RWPE1 (cell line): Measurements from ENCODE around the gene OR51G1.

Experiments used
- CTCF ChIA-PET: fragments of 350-600 bp; sonication (Branson Sonifier 250); formaldehyde crosslinking; extraction: SDS; loops from one replicate; lab custom pipeline; 2021; lab: Yijun Ruan, JAX
- POLR2A ChIA-PET: fragments of 400-600 bp; formaldehyde crosslinking; extraction: SDS; loops from one replicate; lab custom pipeline; 2020; ENCODE audit warnings: antibody characterized with exemption; ENCODE audit not compliant: low non-redundant PET; lab: Yijun Ruan, JAX
- DNase-seq: peaks from one replicate; pipeline ENCODE4 v3.0.0; 2012; ENCODE audit warnings: low spot score
- H3K27ac ChIP-seq: fragments of 450-650 bp; 2 replicates; pipeline ENCODE4 v1.5.1; 2017
- TF ChIP-seq, protein P1 (sequence below): fragments of 450-650 bp; conservative IDR thresholded peaks from 2 replicates; pipeline ENCODE4 v1.5.1; 2017; ENCODE audit warnings: low read depth, mild to moderate bottlenecking

OR51G1 gene

DNA sequence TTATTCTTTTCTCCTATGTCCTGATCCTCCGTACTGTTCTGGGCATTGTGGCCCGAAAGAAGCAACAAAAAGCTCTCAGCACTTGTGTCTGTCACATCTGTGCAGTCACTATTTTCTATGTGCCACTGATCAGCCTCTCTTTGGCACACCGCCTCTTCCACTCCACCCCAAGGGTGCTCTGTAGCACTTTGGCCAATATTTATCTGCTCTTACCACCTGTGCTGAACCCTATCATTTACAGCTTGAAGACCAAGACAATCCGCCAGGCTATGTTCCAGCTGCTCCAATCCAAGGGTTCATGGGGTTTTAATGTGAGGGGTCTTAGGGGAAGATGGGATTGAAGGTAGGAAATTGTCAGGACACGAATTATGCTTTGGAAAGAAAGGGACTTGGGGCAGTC is 41.6 kb downstream of the OR51G1 start:
- TF ChIP-seq, protein P1, sequence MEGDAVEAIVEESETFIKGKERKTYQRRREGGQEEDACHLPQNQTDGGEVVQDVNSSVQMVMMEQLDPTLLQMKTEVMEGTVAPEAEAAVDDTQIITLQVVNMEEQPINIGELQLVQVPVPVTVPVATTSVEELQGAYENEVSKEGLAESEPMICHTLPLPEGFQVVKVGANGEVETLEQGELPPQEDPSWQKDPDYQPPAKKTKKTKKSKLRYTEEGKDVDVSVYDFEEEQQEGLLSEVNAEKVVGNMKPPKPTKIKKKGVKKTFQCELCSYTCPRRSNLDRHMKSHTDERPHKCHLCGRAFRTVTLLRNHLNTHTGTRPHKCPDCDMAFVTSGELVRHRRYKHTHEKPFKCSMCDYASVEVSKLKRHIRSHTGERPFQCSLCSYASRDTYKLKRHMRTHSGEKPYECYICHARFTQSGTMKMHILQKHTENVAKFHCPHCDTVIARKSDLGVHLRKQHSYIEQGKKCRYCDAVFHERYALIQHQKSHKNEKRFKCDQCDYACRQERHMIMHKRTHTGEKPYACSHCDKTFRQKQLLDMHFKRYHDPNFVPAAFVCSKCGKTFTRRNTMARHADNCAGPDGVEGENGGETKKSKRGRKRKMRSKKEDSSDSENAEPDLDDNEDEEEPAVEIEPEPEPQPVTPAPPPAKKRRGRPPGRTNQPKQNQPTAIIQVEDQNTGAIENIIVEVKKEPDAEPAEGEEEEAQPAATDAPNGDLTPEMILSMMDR: no peak
- DNase-seq: no peak
- no peak overlapping the region for H3K27ac ChIP-seq
- POLR2A ChIA-PET: no interaction called here
- CTCF ChIA-PET: interaction anchor here (0.8 kb wide), 1 partner anchor 24 kb away, joined by 3 read pairs; no protein-coding TSS in a partner anchor

DNA sequence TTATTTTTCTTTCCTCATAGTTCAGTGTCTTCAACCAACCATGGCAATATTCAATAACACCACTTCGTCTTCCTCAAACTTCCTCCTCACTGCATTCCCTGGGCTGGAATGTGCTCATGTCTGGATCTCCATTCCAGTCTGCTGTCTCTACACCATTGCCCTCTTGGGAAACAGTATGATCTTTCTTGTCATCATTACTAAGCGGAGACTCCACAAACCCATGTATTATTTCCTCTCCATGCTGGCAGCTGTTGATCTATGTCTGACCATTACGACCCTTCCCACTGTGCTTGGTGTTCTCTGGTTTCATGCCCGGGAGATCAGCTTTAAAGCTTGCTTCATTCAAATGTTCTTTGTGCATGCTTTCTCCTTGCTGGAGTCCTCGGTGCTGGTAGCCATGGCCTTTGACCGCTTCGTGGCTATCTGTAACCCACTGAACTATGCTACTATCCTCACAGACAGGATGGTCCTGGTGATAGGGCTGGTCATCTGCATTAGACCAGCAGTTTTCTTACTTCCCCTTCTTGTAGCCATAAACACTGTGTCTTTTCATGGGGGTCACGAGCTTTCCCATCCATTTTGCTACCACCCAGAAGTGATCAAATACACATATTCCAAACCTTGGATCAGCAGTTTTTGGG is 42.2 kb downstream of the OR51G1 start, which contains the start of gene OR51T1:
TSS of gene OR51T1 (plus strand) at position 41 of the 641 bp plus-strand sequence. CDS start at position 41, 0 bp downstream.
- CTCF ChIA-PET: no interaction called here
- no peak within 1 kb of the TSS for H3K27ac ChIP-seq
- DNase-seq: no peak
- TF ChIP-seq, protein P1: no peak
- POLR2A ChIA-PET: no interaction called here

DNA sequence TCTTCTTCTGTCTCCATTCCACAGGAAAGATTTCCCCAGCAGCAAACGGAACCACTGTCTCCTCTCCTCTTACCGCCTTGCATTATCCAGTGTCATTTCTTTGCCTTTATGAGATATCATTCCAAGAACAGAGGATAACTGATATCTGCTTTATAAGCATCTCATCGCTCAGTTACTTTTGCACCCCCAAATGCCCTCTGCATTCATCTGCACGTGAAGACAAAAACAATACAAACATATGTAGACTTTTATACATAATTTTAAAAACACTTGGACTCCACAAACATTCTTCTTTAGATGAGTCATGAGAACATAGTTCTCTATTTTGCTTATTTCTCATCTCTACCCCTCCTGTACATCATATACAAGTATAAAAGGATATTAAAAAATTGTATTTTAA is 43.0 kb downstream of the OR51G1 start:
- no peak overlapping the region for H3K27ac ChIP-seq
- TF ChIP-seq, protein P1: no peak
- CTCF ChIA-PET: no interaction called here
- DNase-seq: no peak
- POLR2A ChIA-PET: no interaction called here
